WTC11 (cell line): ENCODE measurements around the gene FOXA2.

Experiments used
- CTCF ChIP-seq: fragments of 200-600 bp; IDR thresholded peaks from 2 replicates; pipeline ENCODE4 v1.8.0; 2022; ENCODE audit warnings: antibody characterized with exemption
- NFE2L1 ChIP-seq: sonication (generic); formaldehyde crosslinking; IDR thresholded peaks from 2 replicates; pipeline ENCODE4 v1.8.1; 2023; ENCODE audit warnings: missing genetic modification reagents

- no peak for TF ChIP-seq CTCF
- TF ChIP-seq NFE2L1 (CRISPR knock-in tag) = no peak
These were observed 32.2 kb upstream of the FOXA2 start for GRCh38 chr20:22616551-22616950.
